Smooth muscle cell (in vitro differentiated cells): ENCODE measurements around the gene STING1. TPM values are rescaled to one million over a fixed set of nuclear protein-coding genes. Genes with fewer than 3 reads are reported as not detected.
"Not testable (repeated sequence)": the region's sequence is repeated elsewhere in the genome, so short reads cannot be mapped to it uniquely, and the experiment has no call there.

Source experiments
- DNase-seq: peaks from one replicate; lab custom pipeline; 2025; ENCODE audit not compliant: unreplicated experiment; lab: John Stamatoyannopoulos, UW
- H2AFZ ChIP-seq: fragments of 200-600 bp; sonication (generic); 2 replicates; pipeline ENCODE4 v1.6.0; 2016; ENCODE audit warnings: antibody characterized with exemption, low read depth, mild to moderate bottlenecking
- H3F3A ChIP-seq: fragments of 200-600 bp; sonication (generic); 2 replicates; pipeline ENCODE4 v1.6.0; 2017; ENCODE audit warnings: antibody characterized with exemption, low read depth
- H3K27ac ChIP-seq: fragments of 200-600 bp; sonication (generic); 2 replicates; pipeline ENCODE4 v1.5.1; 2016; ENCODE audit warnings: low read depth, mild to moderate bottlenecking
- H3K27me3 ChIP-seq: fragments of 200-600 bp; sonication (generic); 2 replicates; pipeline ENCODE4 v1.6.1; 2016; ENCODE audit warnings: low read depth, mild to moderate bottlenecking
- H3K36me3 ChIP-seq: fragments of 200-600 bp; sonication (generic); 2 replicates; pipeline ENCODE4 v1.5.1; 2016; ENCODE audit warnings: low read depth
- H3K4me1 ChIP-seq: fragments of 200-600 bp; sonication (generic); 2 replicates; pipeline ENCODE4 v1.5.1; 2016; ENCODE audit warnings: low read depth
- H3K4me2 ChIP-seq: fragments of 200-600 bp; sonication (generic); 2 replicates; pipeline ENCODE4 v1.6.0; 2016; ENCODE audit warnings: mild to moderate bottlenecking
- H3K4me3 ChIP-seq: fragments of 200-600 bp; sonication (generic); 2 replicates; pipeline ENCODE4 v1.5.1; 2016; ENCODE audit warnings: mild to moderate bottlenecking
- H3K79me2 ChIP-seq: fragments of 200-600 bp; sonication (generic); 2 replicates; pipeline ENCODE4 v1.6.0; 2016; ENCODE audit warnings: low read depth, mild to moderate bottlenecking
- H3K9ac ChIP-seq: fragments of 200-600 bp; sonication (generic); 2 replicates; pipeline ENCODE4 v1.6.0; 2016; ENCODE audit warnings: low read depth
- H3K9me3 ChIP-seq: fragments of 200-600 bp; sonication (generic); replicated peaks from 2 replicates; pipeline ENCODE4 v1.5.1; 2016; ENCODE audit warnings: low read depth
- H4K20me1 ChIP-seq: fragments of 200-600 bp; sonication (generic); 2 replicates; pipeline ENCODE4 v1.6.0; 2016; ENCODE audit warnings: low read depth
- WGBS: methylation state at CpG from one replicate; pipeline ENCODE4 v1.1.7; 2016; ENCODE audit warnings: low lambda C conversion rate; 5-methylcytosine and 5-hydroxymethylcytosine counted together
- polyA plus RNA-seq: library from polyadenylated mRNA; unstranded; fragments of >200 nt; fragmentation: Nextera tagmentation; extraction: Ambion mirVana; gene quantifications from 2 replicates; pipeline ENCODE4 v1.2.1, GENCODE V29; 2016
- total RNA-seq: library from RNA; depleted of rRNA; stranded (reverse); fragments of >200 nt; gene quantifications from 2 replicates; pipeline ENCODE4 v1.2.3, GENCODE V29; 2014
- TF ChIP-seq, protein P1 (sequence below): fragments of 200-600 bp; sonication (generic); IDR thresholded peaks from 2 replicates; pipeline ENCODE4 v1.5.1; 2017; ENCODE audit warnings: borderline replicate concordance, mild to moderate bottlenecking, antibody characterized with exemption; ENCODE audit not compliant: insufficient read depth, poor library complexity, severe bottlenecking

The STING1 gene
- total and polyA plus RNA-seq, 2 experiments from 2014 or later, result 5.8 to 9.6 TPM

DNA sequence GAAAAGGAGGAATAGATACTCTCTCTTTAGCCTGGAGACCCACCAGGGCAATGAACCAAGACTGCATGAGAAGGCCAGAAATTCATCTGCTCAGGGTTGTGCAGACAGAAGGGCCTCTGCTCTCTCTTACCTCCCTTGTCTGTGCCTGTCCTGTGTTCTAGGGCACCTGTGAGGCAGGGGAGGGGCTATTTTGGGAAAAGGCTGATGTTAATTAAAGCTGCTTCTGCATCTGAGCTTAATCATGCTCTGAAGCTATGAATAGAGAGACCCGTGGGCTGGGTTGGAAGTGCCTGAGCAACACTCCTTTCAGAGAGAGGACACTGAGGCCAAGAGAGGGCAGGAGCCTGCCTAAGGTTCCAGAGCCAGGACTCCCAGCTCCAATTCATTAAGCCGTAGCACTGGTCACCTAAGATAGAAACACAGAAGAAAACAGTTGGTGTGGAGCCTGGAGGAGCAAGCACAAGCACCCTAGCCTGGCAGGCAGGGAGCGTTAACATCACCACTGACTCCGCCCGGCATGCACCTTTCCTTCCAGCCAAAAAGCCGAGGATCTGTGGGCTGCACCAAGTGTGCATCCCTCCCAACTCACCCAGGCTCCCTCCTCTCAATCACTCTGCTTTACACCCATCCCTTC is 31.4 kb upstream of the STING1 start:
- Histone ChIP-seq H3K27me3 (no peaks in the 10 kb centered on the region), H3F3A (no peaks in the 10 kb centered on the region), H3K4me2 (no peak overlapping the region), H3K27ac (no peak overlapping the region), H3K4me1 (no peaks in the 10 kb centered on the region), H3K9me3 (no peaks in the 10 kb centered on the region), H3K9ac (no peak overlapping the region), H3K4me3 (no peak overlapping the region), H3K36me3 (no peaks in the 10 kb centered on the region), H2AFZ (no peak overlapping the region), H3K79me2 (no peaks in the 10 kb centered on the region), H4K20me1 (no peaks in the 10 kb centered on the region)
- DNase-seq, result no peak
- TF ChIP-seq, protein P1, sequence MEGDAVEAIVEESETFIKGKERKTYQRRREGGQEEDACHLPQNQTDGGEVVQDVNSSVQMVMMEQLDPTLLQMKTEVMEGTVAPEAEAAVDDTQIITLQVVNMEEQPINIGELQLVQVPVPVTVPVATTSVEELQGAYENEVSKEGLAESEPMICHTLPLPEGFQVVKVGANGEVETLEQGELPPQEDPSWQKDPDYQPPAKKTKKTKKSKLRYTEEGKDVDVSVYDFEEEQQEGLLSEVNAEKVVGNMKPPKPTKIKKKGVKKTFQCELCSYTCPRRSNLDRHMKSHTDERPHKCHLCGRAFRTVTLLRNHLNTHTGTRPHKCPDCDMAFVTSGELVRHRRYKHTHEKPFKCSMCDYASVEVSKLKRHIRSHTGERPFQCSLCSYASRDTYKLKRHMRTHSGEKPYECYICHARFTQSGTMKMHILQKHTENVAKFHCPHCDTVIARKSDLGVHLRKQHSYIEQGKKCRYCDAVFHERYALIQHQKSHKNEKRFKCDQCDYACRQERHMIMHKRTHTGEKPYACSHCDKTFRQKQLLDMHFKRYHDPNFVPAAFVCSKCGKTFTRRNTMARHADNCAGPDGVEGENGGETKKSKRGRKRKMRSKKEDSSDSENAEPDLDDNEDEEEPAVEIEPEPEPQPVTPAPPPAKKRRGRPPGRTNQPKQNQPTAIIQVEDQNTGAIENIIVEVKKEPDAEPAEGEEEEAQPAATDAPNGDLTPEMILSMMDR, result no peak
- WGBS, result 88% methylated on average over 6 of the region's 6 CpGs

DNA sequence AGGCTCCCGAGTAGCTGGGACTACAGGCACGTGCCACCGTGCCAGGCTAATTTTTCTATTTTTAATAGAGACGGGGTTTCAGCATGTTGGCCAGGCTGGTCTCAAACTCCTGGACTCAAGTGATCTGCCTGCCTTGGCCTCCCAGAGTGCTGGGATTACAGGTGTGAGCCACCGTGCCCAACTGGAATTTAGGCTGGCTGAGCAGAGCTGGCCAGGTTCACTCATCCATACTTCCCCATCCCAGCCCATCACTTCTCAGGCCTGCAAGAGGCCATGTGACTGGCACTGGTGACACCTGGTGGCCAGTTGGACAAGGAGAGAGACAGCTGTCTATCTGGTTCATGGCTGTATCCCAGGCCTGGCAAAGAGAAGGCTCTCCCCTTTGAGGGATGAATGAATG is 30.9 kb upstream of the STING1 start:
- H3K4me3 ChIP-seq, H3K4me2 ChIP-seq, H3K4me1 ChIP-seq, H3K79me2 ChIP-seq, H3K9ac ChIP-seq, H3K27me3 ChIP-seq, H3K9me3 ChIP-seq, H2AFZ ChIP-seq, H3K36me3 ChIP-seq, H3K27ac ChIP-seq, H3F3A ChIP-seq, H4K20me1 ChIP-seq: not testable (repeated sequence)
- DNase-seq, result peak; percentile 8
- TF ChIP-seq, protein P1, result peak; percentile 66
- WGBS, result 89% methylated on average over 5 of the region's 5 CpGs

DNA sequence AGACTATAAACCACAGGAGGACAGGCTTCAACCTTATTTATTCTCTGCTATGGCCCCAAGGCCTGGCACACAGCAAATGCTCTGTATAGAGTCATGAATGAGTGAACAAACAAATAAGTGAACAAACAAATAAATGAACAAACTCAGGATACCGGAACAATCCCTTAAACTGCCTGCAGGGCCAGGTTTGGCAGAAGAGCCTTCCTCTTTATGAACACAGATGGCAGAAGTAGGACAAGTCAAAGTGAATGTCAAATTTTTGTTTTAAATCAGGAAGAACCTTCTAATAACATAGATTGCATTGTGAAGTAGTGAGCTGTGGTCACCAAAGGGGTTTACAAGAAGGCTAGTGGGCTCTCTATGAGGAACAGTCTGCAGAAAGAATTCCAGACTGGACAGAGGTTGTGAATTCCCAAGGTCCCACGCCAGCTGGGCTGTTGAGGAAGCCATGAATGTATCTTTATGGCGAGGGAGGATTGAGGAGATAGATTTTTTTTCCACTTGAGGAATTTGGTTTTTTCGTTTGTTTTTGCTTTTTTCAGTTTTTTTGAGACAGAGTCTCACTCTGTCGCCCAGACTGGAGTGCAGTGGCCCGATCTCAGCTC is 30.3 kb upstream of the STING1 start:
- no peaks in the 10 kb centered on the region for H3K4me1 ChIP-seq
- H4K20me1 ChIP-seq, result no peaks in the 10 kb centered on the region
- no peaks in the 10 kb centered on the region for H3K36me3 ChIP-seq
- no peaks in the 10 kb centered on the region for H3F3A ChIP-seq
- no peak overlapping the region for H3K9ac ChIP-seq
- H3K4me3 ChIP-seq, result no peak overlapping the region
- H3K9me3 ChIP-seq, result no peaks in the 10 kb centered on the region
- no peak overlapping the region for H2AFZ ChIP-seq
- H3K4me2 ChIP-seq, result no peak overlapping the region
- no peak for DNase-seq
- H3K27me3 ChIP-seq, result no peaks in the 10 kb centered on the region
- H3K27ac ChIP-seq, result no peak overlapping the region
- TF ChIP-seq, protein P1, result no peak
- no peaks in the 10 kb centered on the region for H3K79me2 ChIP-seq
- 81% methylated on average over 6 of the region's 6 CpGs for WGBS

DNA sequence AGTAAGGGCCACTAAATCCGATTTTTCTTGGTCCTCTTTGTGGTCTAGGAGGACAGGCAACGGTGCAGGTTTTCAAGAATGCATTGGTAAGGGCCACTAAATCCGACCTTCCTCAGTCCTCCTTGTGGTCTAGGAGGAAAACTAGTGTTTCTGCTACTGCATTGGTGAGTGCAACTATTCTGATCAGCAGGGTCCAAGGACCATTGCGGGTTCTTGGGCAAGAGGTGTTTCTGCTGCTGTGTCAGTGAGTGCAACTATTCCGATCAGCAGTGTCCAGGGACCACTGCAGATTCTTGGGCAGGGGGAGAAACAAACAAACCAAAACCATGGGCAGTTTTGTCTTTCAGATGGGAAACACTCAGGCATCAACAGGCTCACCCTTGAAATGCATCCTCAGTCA is 22.2 kb upstream of the STING1 start:
- not testable (repeated sequence) for H4K20me1 ChIP-seq, H3K36me3 ChIP-seq, H3K9ac ChIP-seq, H3K27me3 ChIP-seq, H3K4me3 ChIP-seq, H3K4me1 ChIP-seq, H3K27ac ChIP-seq, DNase-seq, H3F3A ChIP-seq, H3K79me2 ChIP-seq, H3K4me2 ChIP-seq, H3K9me3 ChIP-seq
- 76% methylated on average over 5 of the region's 5 CpGs for WGBS
- peak overlapping the region; percentile 49 for H2AFZ ChIP-seq

DNA sequence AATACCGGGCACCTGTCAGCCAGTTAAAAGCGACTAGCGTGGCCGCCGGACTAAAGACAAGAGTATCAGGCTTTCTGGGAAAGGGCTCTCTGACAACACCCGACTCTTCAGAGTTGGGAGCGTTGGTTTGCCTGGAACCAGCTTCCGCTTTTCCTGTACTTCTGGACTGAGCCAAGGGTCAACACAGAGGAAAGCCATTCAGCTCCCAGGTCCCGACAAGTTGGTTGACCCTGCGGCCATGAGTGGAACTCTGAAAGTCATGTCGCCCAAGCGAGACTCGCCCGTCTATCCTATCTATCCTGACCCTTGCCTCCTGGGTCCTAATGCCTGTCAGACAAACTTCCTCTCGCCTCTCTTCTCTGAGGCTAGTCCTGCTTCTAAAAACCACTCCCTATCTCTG is 21.3 kb upstream of the STING1 start:
- H3K79me2 ChIP-seq, H3K9me3 ChIP-seq, DNase-seq, H3K27me3 ChIP-seq, H3K27ac ChIP-seq, H3K9ac ChIP-seq, H3K4me1 ChIP-seq, H3F3A ChIP-seq, H4K20me1 ChIP-seq, H3K36me3 ChIP-seq: not testable (repeated sequence)
- peak overlapping the region; percentile 49 for H2AFZ ChIP-seq
- peak overlapping the region; percentile 62 for H3K4me2 ChIP-seq
- H3K4me3 ChIP-seq, result peak overlapping the region; percentile 36
- 53% methylated on average over 15 of the region's 15 CpGs for WGBS

DNA sequence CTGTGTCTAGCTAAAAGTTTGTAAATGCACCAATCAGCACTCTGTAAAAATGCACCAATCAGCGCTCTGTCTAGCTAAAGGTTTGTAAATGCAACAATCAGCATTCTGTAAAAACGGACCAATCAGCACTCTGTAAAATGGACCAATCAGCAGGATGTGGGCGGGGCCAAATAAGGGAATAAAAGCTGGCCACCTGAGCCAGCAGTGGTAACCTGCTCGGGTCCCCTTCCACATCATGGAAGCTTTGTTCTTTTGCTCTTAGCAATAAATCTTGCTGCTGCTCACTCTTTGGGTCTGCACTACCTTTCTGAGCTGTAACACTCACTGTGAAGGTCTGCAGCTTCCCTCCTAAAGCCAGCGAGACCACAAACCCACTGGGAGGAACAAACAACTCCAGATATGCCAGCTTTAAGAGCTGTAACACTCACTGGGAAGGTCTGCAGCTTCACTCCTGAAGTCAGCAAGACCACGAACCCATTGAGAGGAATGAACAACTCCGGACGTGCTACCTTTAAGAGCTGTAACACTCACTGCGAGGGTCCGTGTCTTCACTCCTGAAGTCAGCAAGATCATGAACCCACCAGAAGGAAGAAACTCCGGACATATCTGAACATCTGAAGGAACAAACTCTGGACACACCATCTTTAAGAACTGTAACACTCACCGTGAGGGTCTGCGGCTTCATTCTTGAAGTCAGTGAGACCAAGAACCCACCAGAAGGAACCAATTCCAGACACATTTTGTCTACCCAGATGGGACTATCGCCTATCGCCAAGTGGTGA is 20.7 kb upstream of the STING1 start:
- not testable (repeated sequence) for H3K27ac ChIP-seq, H3K36me3 ChIP-seq, H3K9me3 ChIP-seq, H3K9ac ChIP-seq, DNase-seq, H3F3A ChIP-seq, H3K79me2 ChIP-seq, H4K20me1 ChIP-seq, H3K4me1 ChIP-seq, H3K27me3 ChIP-seq
- peak overlapping the region; percentile 62 for H3K4me2 ChIP-seq
- peak overlapping the region; percentile 36 for H3K4me3 ChIP-seq
- H2AFZ ChIP-seq, result peak overlapping the region; percentile 49
- WGBS, result 94% methylated on average over 15 of the region's 15 CpGs
